Left lung (tissue), 14 donors: ENCODE data around the gene DHH. TPM values are rescaled to one million over a fixed set of nuclear protein-coding genes. Genes with fewer than 3 reads are reported as not detected.
A peak's percentile ranks its signal among the peaks of the same experiment; 100 is the strongest.

Experiments
- ATAC-seq: fragments of 200-7000 bp; cut with Tn5 transposase; one replicate; pipeline ENCODE4 v1.9.1; 2020; ENCODE audit warnings: moderate library complexity
- DNase-seq, 4 donors: peaks; one replicate each; pipeline ENCODE4 v3.0.0-alpha.2; 2013 to 2020
- H3K27ac ChIP-seq, 2 donors: fragments of 200-600 bp; sonication (generic) in 1 of 2; one replicate each; pipeline versions ENCODE4 v1.5.0 to v1.8.0; 2020 to 2021
- H3K27me3 ChIP-seq, 2 donors: fragments of 200-600 bp; sonication (generic) in 1 of 2; one replicate each; pipeline versions ENCODE4 v1.5.0 to v1.8.0; 2020 to 2021
- H3K36me3 ChIP-seq, 2 donors: fragments of 200-600 bp; sonication (generic) in 1 of 2; one replicate each; pipeline versions ENCODE4 v1.5.0 to v1.8.0; 2020 to 2021
- H3K4me1 ChIP-seq, 2 donors: fragments of 200-600 bp; one replicate each; pipeline ENCODE4 v1.8.0; 2021
- H3K4me3 ChIP-seq, 2 donors: fragments of 200-600 bp; sonication (generic) in 1 of 2; one replicate each; pipeline versions ENCODE4 v1.5.0 to v1.8.0; 2020 to 2021; ENCODE audit warnings: mild to moderate bottlenecking in 1 of 2
- H3K9me3 ChIP-seq, 2 donors: fragments of 200-600 bp; sonication (generic) in 1 of 2; one replicate each; pipeline versions ENCODE4 v1.5.0 to v1.8.0; 2020 to 2021
- intact Hi-C, 2 donors: fragments of 100-400 bp; cut with DNase I; formaldehyde crosslinking; loops; one replicate each; pipeline versions ENCODE4 v1.11.2 to v1.14.2; 2022
- long read RNA-seq, 12 donors: library from polyadenylated mRNA in 2 of 12; unstranded in 2 of 12; transcript quantifications; one replicate each; pipeline ENCODE4 v2.0.0 and lab custom pipeline, GENCODE V29; 2019 to 2026
- polyA plus RNA-seq, 6 donors: library from polyadenylated mRNA; unstranded; fragments of 120-200 nt; gene quantifications; one replicate each; pipeline ENCODE4 v1.2.1, GENCODE V29; 2013; ENCODE audit not compliant: insufficient read length in 6 of 6
- total RNA-seq, 2 donors: library from RNA; stranded (reverse); fragmentation: NEBNext Ultra II Directional; extraction: Animal tissue kit (Norgen Biotek cat#: 25700); gene quantifications; one replicate each; pipeline ENCODE4 v1.2.1, GENCODE V29; 2021
- TF ChIP-seq, protein P1 (sequence below), 2 donors: fragments of 200-600 bp; sonication (generic) in 1 of 2; IDR thresholded peaks; one replicate each; pipeline versions ENCODE4 v1.5.0 to v1.8.0; 2021; ENCODE audit warnings: antibody characterized with exemption in 2 of 2
- donor health status: DM: no; HTN: yes; CAD: no.
- donor health status: DM: no; HTN: no; CAD: no.

Gene DHH
- total RNA-seq (1 to 10 TPM; 2.0 to 2.9 TPM), polyA plus RNA-seq (under 1 TPM; 0.29 to 0.84 (median 0.68) TPM)
- long read RNA-seq, donor 1 = 0 reads
- long read RNA-seq, donor 2 = 0 reads
- long read RNA-seq, donor 3 = 0 reads
- long read RNA-seq, donor 4, partial matches to known transcripts = 1 of 1 reads
- long read RNA-seq, donor 4, other reads (novel, unspliced or antisense) = 0 of 1 reads
- long read RNA-seq, donor 5, full-length matches to known transcripts = 1 of 1 reads
- long read RNA-seq, donor 5, partial matches to known transcripts = 0 of 1 reads
- long read RNA-seq, donor 5, other reads (novel, unspliced or antisense) = 0 of 1 reads
- long read RNA-seq, donor 6, full-length matches to known transcripts = 1 of 1 reads
- long read RNA-seq, donor 6, partial matches to known transcripts = 0 of 1 reads
- long read RNA-seq, donor 6, other reads (novel, unspliced or antisense) = 0 of 1 reads
- long read RNA-seq, donor 7 = 0 reads
- long read RNA-seq, donor 8 = 0 reads
- long read RNA-seq, donor 9 = 0 reads
- long read RNA-seq, donor 10, partial matches to known transcripts = 1 of 1 reads
- long read RNA-seq, donor 10, other reads (novel, unspliced or antisense) = 0 of 1 reads
- long read RNA-seq, donor 11, full-length matches to known transcripts = 1 of 1 reads
- long read RNA-seq, donor 11, partial matches to known transcripts = 0 of 1 reads
- long read RNA-seq, donor 11, other reads (novel, unspliced or antisense) = 0 of 1 reads
- long read RNA-seq, donor 12 = 0 reads

DNA sequence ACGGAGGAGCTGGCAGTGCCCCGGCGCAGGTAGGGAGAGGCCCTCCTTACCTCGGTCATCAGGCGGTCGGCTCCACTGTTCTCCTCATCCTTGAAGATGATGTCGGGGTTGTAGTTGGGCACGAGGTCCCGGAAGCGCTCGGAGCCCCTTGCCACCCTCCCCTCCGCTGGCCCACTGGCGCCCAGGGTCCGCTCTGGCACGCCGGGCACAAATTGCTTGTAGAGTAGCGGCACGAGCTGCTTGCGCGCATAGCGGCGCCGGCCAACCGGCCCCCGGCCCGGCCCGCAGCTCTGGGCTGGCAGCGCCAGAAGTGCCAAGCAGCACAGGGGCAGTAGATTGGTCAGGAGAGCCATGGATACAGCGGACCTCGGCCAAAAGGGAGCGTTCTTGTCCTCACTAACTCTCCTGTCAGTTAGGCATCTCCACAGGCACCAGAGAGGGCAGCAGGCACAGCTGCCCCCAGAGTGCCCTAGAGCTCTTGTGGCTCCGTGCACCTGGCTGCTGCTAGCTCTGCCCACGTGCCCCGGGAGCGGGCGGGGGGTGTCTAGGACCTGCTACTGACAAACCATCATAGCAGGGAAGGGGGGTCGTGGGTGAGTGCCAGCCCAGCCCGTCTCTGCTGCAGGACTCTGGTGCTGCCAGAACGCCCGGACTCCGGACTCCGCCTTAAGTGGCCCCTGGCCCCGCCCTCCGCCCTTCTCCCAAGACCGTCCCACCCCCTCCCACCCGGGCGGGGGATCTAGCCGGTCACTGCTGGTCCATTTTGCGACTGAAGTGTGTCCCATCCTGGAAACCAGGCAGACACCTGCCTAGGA, at the start of gene DHH:
Gene DHH, minus strand, starts transcription at position 642 of the 815 bp plus-strand sequence. Its CDS starts 289 bp downstream, at position 353.
- peak; percentile 51 for ATAC-seq
- TF ChIP-seq, protein P1, sequence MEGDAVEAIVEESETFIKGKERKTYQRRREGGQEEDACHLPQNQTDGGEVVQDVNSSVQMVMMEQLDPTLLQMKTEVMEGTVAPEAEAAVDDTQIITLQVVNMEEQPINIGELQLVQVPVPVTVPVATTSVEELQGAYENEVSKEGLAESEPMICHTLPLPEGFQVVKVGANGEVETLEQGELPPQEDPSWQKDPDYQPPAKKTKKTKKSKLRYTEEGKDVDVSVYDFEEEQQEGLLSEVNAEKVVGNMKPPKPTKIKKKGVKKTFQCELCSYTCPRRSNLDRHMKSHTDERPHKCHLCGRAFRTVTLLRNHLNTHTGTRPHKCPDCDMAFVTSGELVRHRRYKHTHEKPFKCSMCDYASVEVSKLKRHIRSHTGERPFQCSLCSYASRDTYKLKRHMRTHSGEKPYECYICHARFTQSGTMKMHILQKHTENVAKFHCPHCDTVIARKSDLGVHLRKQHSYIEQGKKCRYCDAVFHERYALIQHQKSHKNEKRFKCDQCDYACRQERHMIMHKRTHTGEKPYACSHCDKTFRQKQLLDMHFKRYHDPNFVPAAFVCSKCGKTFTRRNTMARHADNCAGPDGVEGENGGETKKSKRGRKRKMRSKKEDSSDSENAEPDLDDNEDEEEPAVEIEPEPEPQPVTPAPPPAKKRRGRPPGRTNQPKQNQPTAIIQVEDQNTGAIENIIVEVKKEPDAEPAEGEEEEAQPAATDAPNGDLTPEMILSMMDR (IDR thresholded peaks at IDR 0.05) = no peak
- H3K27ac ChIP-seq = no peak within 1 kb of the TSS
- peak in 1 of 4 donors; percentile 83 for DNase-seq
- peaks cover 27 to 58% of the 10 kb centered on the region in 2 donors for H3K4me1 ChIP-seq
- peak within 1 kb of the TSS; percentile 21 to 28 for H3K4me3 ChIP-seq
- peaks cover 49 to 61% of the 10 kb centered on the region in 2 donors for H3K27me3 ChIP-seq
- intact Hi-C loops = no loop called here
- H3K9me3 ChIP-seq = no peaks in the 10 kb centered on the region
- peaks cover 0 to 32% of the 10 kb centered on the region in 2 donors for H3K36me3 ChIP-seq

GRCh38 chr12:49144384-49144783, 49.8 kb upstream of the DHH start:
- TF ChIP-seq, protein P1 (IDR thresholded peaks at IDR 0.05) = no peak
- H3K4me1 ChIP-seq = no peaks in the 10 kb centered on the region
- ATAC-seq (no peak), DNase-seq (no peak)
- no peaks in the 10 kb centered on the region for H3K9me3 ChIP-seq
- no peak overlapping the region for H3K27ac ChIP-seq
- H3K36me3 ChIP-seq = no peaks in the 10 kb centered on the region
- intact Hi-C loops = no loop called here
- H3K27me3 ChIP-seq = no peaks in the 10 kb centered on the region
- no peak overlapping the region for H3K4me3 ChIP-seq

GRCh38 chr12:49138999-49139398, 44.4 kb upstream of the DHH start:
- H3K27ac ChIP-seq = no peak overlapping the region
- H3K4me3 ChIP-seq = no peak overlapping the region
- no peak for ATAC-seq
- no peaks in the 10 kb centered on the region for H3K9me3 ChIP-seq
- no peaks in the 10 kb centered on the region for H3K27me3 ChIP-seq
- H3K36me3 ChIP-seq = no peaks in the 10 kb centered on the region
- TF ChIP-seq, protein P1 (IDR thresholded peaks at IDR 0.05) = no peak
- no peaks in the 10 kb centered on the region for H3K4me1 ChIP-seq
- DNase-seq = no peak
- intact Hi-C loops = loop anchor here in 1 of 2 donors (10.0 kb wide), 1 partner anchor 46 kb away; the partner anchor contains the start of gene TUBA1A

DNA sequence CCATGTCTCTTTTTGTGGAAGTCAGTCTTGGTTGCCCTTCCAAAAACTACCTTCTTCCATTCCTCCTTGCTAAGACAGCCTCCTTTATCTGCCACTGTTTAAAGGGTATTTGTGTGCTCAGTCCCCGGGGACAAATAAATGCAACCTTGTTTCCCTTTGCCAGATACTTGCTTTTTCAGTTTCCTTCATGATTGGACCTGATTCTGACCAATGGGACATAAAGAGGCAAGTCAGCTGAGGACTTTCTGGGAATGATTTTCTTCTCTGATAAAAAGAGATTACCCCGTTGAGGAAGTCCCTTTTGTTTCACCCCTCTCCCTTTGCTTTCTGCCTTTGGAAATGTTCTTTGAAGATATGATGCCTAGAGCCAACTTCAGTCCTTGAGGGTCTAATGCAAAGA, 44.0 kb upstream of the DHH start:
- Histone ChIP-seq H3K9me3 (no peaks in the 10 kb centered on the region), H3K27me3 (no peaks in the 10 kb centered on the region), H3K27ac (no peak overlapping the region), H3K36me3 (no peaks in the 10 kb centered on the region), H3K4me3 (no peak overlapping the region), H3K4me1 (peaks cover 0 to 2% of the 10 kb centered on the region in 2 donors)
- no peak for ATAC-seq
- DNase-seq = no peak
- TF ChIP-seq, protein P1 (IDR thresholded peaks at IDR 0.05) = no peak
- intact Hi-C loops = loop anchor here in 1 of 2 donors (10.0 kb wide), 1 partner anchor 46 kb away; the partner anchor contains the start of gene TUBA1A
